Activated T-helper 2 cell treated with anti-CD3 and anti-CD28 coated beads, Interferon-gamma antibody, Interleukin-2, Interleukin-4, amounts not matched to agents 10 μg/mL and 5 μg/mL and 100 μg/mL, durations not matched to agents 14 hours and 24 hours and 36 hours (primary cell): ENCODE data around the gene TRIM27. TPM values are rescaled to one million over a fixed set of nuclear protein-coding genes. Genes with fewer than 3 reads are reported as not detected.
"Not testable (repeated sequence)": the region's sequence is repeated elsewhere in the genome, so short reads cannot be mapped to it uniquely, and the experiment has no call there.

Experiments used
- DNase-seq: peaks from one replicate; pipeline ENCODE4 v3.0.0; 2021; ENCODE audit warnings: low spot score
- H3K27ac Mint-ChIP-seq: one replicate; pipeline ENCODE4 v1.8.0; 2021; ENCODE audit warnings: mixed read lengths
- H3K27me3 Mint-ChIP-seq: one replicate; pipeline ENCODE4 v1.8.0; 2021; ENCODE audit warnings: low read depth, mixed read lengths
- H3K36me3 Mint-ChIP-seq: one replicate; pipeline ENCODE4 v1.8.0; 2021; ENCODE audit warnings: low read depth, mixed read lengths
- H3K4me1 Mint-ChIP-seq: one replicate; pipeline ENCODE4 v1.8.0; 2021; ENCODE audit warnings: low read depth, mixed read lengths
- H3K4me3 Mint-ChIP-seq: one replicate; pipeline ENCODE4 v1.8.0; 2021; ENCODE audit warnings: low read depth, mild to moderate bottlenecking, moderate library complexity, mixed read lengths
- H3K9me3 Mint-ChIP-seq: one replicate; pipeline ENCODE4 v1.8.0; 2021; ENCODE audit warnings: mixed read lengths
- intact Hi-C: fragments of 100-400 bp; cut with micrococcal nuclease; formaldehyde crosslinking; loops from one replicate; pipeline ENCODE4 v1.15.1; 2023
- total RNA-seq: library from RNA; stranded (reverse); gene quantifications from 2 replicates; pipeline ENCODE4 v1.2.3, GENCODE V29; 2022

The TRIM27 gene
- total RNA-seq, 1 donor from 2014 or later = 64.4 TPM

- Mint-ChIP-seq H3K9me3 (peaks cover 6% of the 10 kb centered on the region), H3K27me3 (peaks cover 18% of the 10 kb centered on the region), H3K4me1 (peaks cover 38% of the 10 kb centered on the region), H3K36me3 (peaks cover 3% of the 10 kb centered on the region), H3K27ac (peak overlapping the region; percentile 78), H3K4me3 (peak overlapping the region; percentile 93)
- intact Hi-C loops = loop anchor here (1.0 to 10.0 kb wide), 5 partner anchors 25 to 1729 kb away; a partner anchor contains a TSS
- DNase-seq = peak; percentile 78
Measured at GRCh38 chr6:28863604-28864325, 60.0 kb downstream of the TRIM27 start.

- Mint-ChIP-seq H3K4me3 (no peak overlapping the region), H3K27ac (no peak overlapping the region), H3K9me3 (peaks cover 6% of the 10 kb centered on the region), H3K27me3 (peaks cover 22% of the 10 kb centered on the region), H3K36me3 (peaks cover 3% of the 10 kb centered on the region), H3K4me1 (peaks cover 30% of the 10 kb centered on the region)
- intact Hi-C loops = loop anchor here (5.0 to 10.0 kb wide), 3 partner anchors 120 to 1727 kb away; a partner anchor contains a TSS
- no peak for DNase-seq
Measured at GRCh38 chr6:28862077-28862476, 61.7 kb downstream of the TRIM27 start.

GRCh38 chr6:28861339-28861738, 62.4 kb downstream of the TRIM27 start:
- DNase-seq = no peak
- Mint-ChIP-seq H3K27ac (no peak overlapping the region), H3K4me1 (peaks cover 27% of the 10 kb centered on the region), H3K36me3 (peaks cover 3% of the 10 kb centered on the region), H3K27me3 (peaks cover 23% of the 10 kb centered on the region), H3K9me3 (peaks cover 8% of the 10 kb centered on the region), H3K4me3 (no peak overlapping the region)
- intact Hi-C loops = loop anchor here (5.0 to 10.0 kb wide), 3 partner anchors 121 to 1727 kb away; a partner anchor contains a TSS

GRCh38 chr6:28860581-28860980, 63.2 kb downstream of the TRIM27 start:
- peaks cover 6% of the 10 kb centered on the region for H3K9me3 Mint-ChIP-seq
- peaks cover 2% of the 10 kb centered on the region for H3K36me3 Mint-ChIP-seq
- H3K4me1 Mint-ChIP-seq = peaks cover 23% of the 10 kb centered on the region
- H3K27me3 Mint-ChIP-seq = peaks cover 25% of the 10 kb centered on the region
- no peak overlapping the region for H3K27ac Mint-ChIP-seq
- intact Hi-C loops = loop anchor here (5.0 to 10.0 kb wide), 3 partner anchors 122 to 1726 kb away; a partner anchor contains a TSS
- DNase-seq = no peak
- H3K4me3 Mint-ChIP-seq = no peak overlapping the region

GRCh38 chr6:28858963-28859362, 64.8 kb downstream of the TRIM27 start:
- peaks cover 9% of the 10 kb centered on the region for H3K9me3 Mint-ChIP-seq
- H3K36me3 Mint-ChIP-seq = no peaks in the 10 kb centered on the region
- H3K27me3 Mint-ChIP-seq = peaks cover 25% of the 10 kb centered on the region
- H3K4me1 Mint-ChIP-seq = peaks cover 9% of the 10 kb centered on the region
- intact Hi-C loops = no loop called here
- H3K4me3 Mint-ChIP-seq = no peak overlapping the region
- H3K27ac Mint-ChIP-seq = no peak overlapping the region
- no peak for DNase-seq

GRCh38 chr6:28856620-28857005, 67.2 kb downstream of the TRIM27 start:
- no peak for DNase-seq
- peaks cover 42% of the 10 kb centered on the region for H3K27me3 Mint-ChIP-seq
- H3K27ac Mint-ChIP-seq = no peak overlapping the region
- no peaks in the 10 kb centered on the region for H3K36me3 Mint-ChIP-seq
- intact Hi-C loops = no loop called here
- H3K9me3 Mint-ChIP-seq = peaks cover 9% of the 10 kb centered on the region
- H3K4me1 Mint-ChIP-seq = no peaks in the 10 kb centered on the region
- H3K4me3 Mint-ChIP-seq = no peak overlapping the region

GRCh38 chr6:28854405-28854804, 69.4 kb downstream of the TRIM27 start:
- H3K4me3 Mint-ChIP-seq, H3K36me3 Mint-ChIP-seq, H3K4me1 Mint-ChIP-seq, H3K9me3 Mint-ChIP-seq, H3K27ac Mint-ChIP-seq, intact Hi-C loops, DNase-seq: not testable (repeated sequence)
- peaks cover 39% of the 10 kb centered on the region for H3K27me3 Mint-ChIP-seq

Other genes with a start within 250 kb of the TRIM27 start
- gene ZNF311, start 81.3 kb upstream of the TRIM27 start, total RNA-seq = 0.59 and 0.87 TPM in 2 replicates
- gene OR2W1, start 121.2 kb upstream of the TRIM27 start, total RNA-seq = not detected in 2 replicates
- not detected in 2 replicates for gene OR2B3, start 163.3 kb upstream of the TRIM27 start, total RNA-seq
- gene OR2J1, start 175.5 kb upstream of the TRIM27 start, total RNA-seq = not detected in 2 replicates
- not detected in 2 replicates for gene OR2J3, start 184.1 kb upstream of the TRIM27 start, total RNA-seq
- gene OR2J2, start 246.9 kb upstream of the TRIM27 start, total RNA-seq = not detected in 2 replicates